Sigmoid colon (tissue), 7 donors: Measurements from ENCODE around the gene PCNX3. TPM values are rescaled to one million over a fixed set of nuclear protein-coding genes. Genes with fewer than 3 reads are reported as not detected.

Experiments
- DNase-seq: peaks from one replicate; pipeline ENCODE4 v3.0.0-alpha.2; 2019
- H3K27ac ChIP-seq, 4 donors: fragments of 200-600 bp; sonication (generic); one replicate each; pipeline ENCODE4 v1.5.1; 2016 to 2019; ENCODE audit warnings: mild to moderate bottlenecking in 1 of 4
- H3K27me3 ChIP-seq, 3 donors: fragments of 200-600 bp; sonication (generic); one replicate each; pipeline ENCODE4 v1.5.1; 2019; ENCODE audit warnings: mild to moderate bottlenecking in 1 of 3
- H3K36me3 ChIP-seq, 4 donors: fragments of 200-600 bp; sonication (generic); one replicate each; pipeline ENCODE4 v1.5.1; 2016 to 2019
- H3K4me1 ChIP-seq, 4 donors: fragments of 200-600 bp; sonication (generic); one replicate each; pipeline ENCODE4 v1.5.1; 2017 to 2019
- H3K4me3 ChIP-seq, 4 donors: fragments of 200-600 bp; sonication (generic); one replicate each; pipeline ENCODE4 v1.5.1; 2017 to 2019; ENCODE audit warnings: mild to moderate bottlenecking in 2 of 4, moderate library complexity in 1 of 4
- H3K9me3 ChIP-seq, 4 donors: fragments of 200-600 bp in 3 of 4; sonication (generic) in 3 of 4; one replicate each; pipeline versions ENCODE4 v1.5.1 to v1.6.1; 2013 to 2019
- EP300 ChIP-seq, 4 donors: sonication (generic); formaldehyde crosslinking; IDR thresholded peaks; one replicate each; pipeline ENCODE4 v1.6.1; 2017; ENCODE audit warnings: antibody characterized with exemption in 4 of 4
- POLR2A ChIP-seq, 2 donors: fragments of 450-650 bp; IDR thresholded peaks; one replicate each; pipeline ENCODE4 v1.6.1; 2016; ENCODE audit warnings: antibody characterized with exemption in 2 of 2, mild to moderate bottlenecking in 2 of 2, moderate library complexity in 2 of 2
- POLR2AphosphoS5 ChIP-seq, 4 donors: sonication (generic); formaldehyde crosslinking; IDR thresholded peaks; one replicate each; pipeline ENCODE4 v1.6.1; 2017; ENCODE audit warnings: antibody characterized with exemption in 4 of 4
- WGBS, 2 donors: extraction: QIAGEN DNeasy Blood & Tissue Kit; methylation state at CpG; one replicate each; pipeline ENCODE4 v1.1.7; 2013; 5-methylcytosine and 5-hydroxymethylcytosine counted together
- intact Hi-C: fragments of 100-400 bp; cut with DNase I; formaldehyde crosslinking; loops from one replicate; pipeline ENCODE4 v1.15.1; 2023
- polyA plus RNA-seq, 3 donors: library from polyadenylated mRNA; stranded (reverse); fragments of 200-250 nt; gene quantifications; one replicate each; pipeline ENCODE4 v1.2.3, GENCODE V29; 2013
- total RNA-seq, 4 donors: library from RNA; depleted of rRNA; stranded (reverse); fragments of >200 nt; gene quantifications; one replicate each; pipeline ENCODE4 v1.1.0, GENCODE V29; 2016
- TF ChIP-seq, protein P1 (sequence below), 4 experiments: fragments of 450-650 bp in 3 of 4; fragments of 200-600 bp in 1 of 4; IDR thresholded peaks; one replicate each; pipeline ENCODE4 v1.5.1; 2016 to 2019; ENCODE audit warnings: antibody characterized with exemption in 4 of 4, mild to moderate bottlenecking in 3 of 4, moderate library complexity in 2 of 4
- donor health status: healthy with polysubstance abuse.
- donor health status: Bipolar disorder and iron deficiency.
- donor health status: healthy.

PCNX3 gene
- total and polyA plus RNA-seq, 7 donors, result 6.0 to 35.0 (median 11.0) TPM

GRCh38 chr11:65609665-65610064 lies 5.9 kb upstream of the PCNX3 start:
- Histone ChIP-seq H3K4me3 (no peak overlapping the region), H3K27ac (peak overlapping the region in 3 of 4 donors; percentile 39 to 92 (median 91)), H3K4me1 (peaks cover 0 to 65% (median 60%) of the 10 kb centered on the region in 4 donors), H3K9me3 (no peaks in the 10 kb centered on the region), H3K36me3 (peaks cover 12 to 30% (median 22%) of the 10 kb centered on the region in 4 donors), H3K27me3 (no peaks in the 10 kb centered on the region)
- DNase-seq, result no peak
- intact Hi-C loops, result loop anchor here (5.0 to 10.0 kb wide), 3 partner anchors 67 to 495 kb away; partner anchors contain the start of genes TM7SF2 and ZNHIT2
- 79 to 82% methylated on average over 5 of the region's 5 CpGs for WGBS, 2 donors
- TF ChIP-seq POLR2A (IDR thresholded peaks at IDR 0.05), result no peak
- TF ChIP-seq, protein P1, sequence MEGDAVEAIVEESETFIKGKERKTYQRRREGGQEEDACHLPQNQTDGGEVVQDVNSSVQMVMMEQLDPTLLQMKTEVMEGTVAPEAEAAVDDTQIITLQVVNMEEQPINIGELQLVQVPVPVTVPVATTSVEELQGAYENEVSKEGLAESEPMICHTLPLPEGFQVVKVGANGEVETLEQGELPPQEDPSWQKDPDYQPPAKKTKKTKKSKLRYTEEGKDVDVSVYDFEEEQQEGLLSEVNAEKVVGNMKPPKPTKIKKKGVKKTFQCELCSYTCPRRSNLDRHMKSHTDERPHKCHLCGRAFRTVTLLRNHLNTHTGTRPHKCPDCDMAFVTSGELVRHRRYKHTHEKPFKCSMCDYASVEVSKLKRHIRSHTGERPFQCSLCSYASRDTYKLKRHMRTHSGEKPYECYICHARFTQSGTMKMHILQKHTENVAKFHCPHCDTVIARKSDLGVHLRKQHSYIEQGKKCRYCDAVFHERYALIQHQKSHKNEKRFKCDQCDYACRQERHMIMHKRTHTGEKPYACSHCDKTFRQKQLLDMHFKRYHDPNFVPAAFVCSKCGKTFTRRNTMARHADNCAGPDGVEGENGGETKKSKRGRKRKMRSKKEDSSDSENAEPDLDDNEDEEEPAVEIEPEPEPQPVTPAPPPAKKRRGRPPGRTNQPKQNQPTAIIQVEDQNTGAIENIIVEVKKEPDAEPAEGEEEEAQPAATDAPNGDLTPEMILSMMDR (IDR thresholded peaks at IDR 0.05), result no peak
- no peak for TF ChIP-seq POLR2AphosphoS5 (IDR thresholded peaks at IDR 0.05)
- no peak for TF ChIP-seq EP300 (IDR thresholded peaks at IDR 0.05)

GRCh38 chr11:65610404-65610803 lies 5.2 kb upstream of the PCNX3 start:
- no peaks in the 10 kb centered on the region for H3K27me3 ChIP-seq
- H3K36me3 ChIP-seq, result peaks cover 4 to 23% (median 15%) of the 10 kb centered on the region in 4 donors
- intact Hi-C loops, result loop anchor here (10.0 kb wide), 1 partner anchor 496 kb away; the partner anchor contains the start of genes TM7SF2 and ZNHIT2
- DNase-seq, result no peak
- TF ChIP-seq, protein P1 (IDR thresholded peaks at IDR 0.05), result no peak
- TF ChIP-seq POLR2AphosphoS5 (IDR thresholded peaks at IDR 0.05) (no peak), EP300 (IDR thresholded peaks at IDR 0.05) (no peak), POLR2A (IDR thresholded peaks at IDR 0.05) (no peak)
- peak overlapping the region in 3 of 4 donors; percentile 59 to 88 (median 88) for H3K4me3 ChIP-seq
- 68 to 74% methylated on average over 6 of the region's 6 CpGs for WGBS, 2 donors
- peak overlapping the region; percentile 89 to 95 (median 92) for H3K27ac ChIP-seq
- H3K9me3 ChIP-seq, result no peaks in the 10 kb centered on the region
- H3K4me1 ChIP-seq, result peaks cover 0 to 66% (median 61%) of the 10 kb centered on the region in 4 donors

- Histone ChIP-seq H3K9me3 (no peaks in the 10 kb centered on the region), H3K36me3 (peaks cover 0 to 17% (median 8%) of the 10 kb centered on the region in 4 donors), H3K27ac (peak overlapping the region; percentile 89 to 95 (median 92)), H3K27me3 (no peaks in the 10 kb centered on the region), H3K4me3 (peak overlapping the region in 3 of 4 donors; percentile 59 to 88 (median 88)), H3K4me1 (peaks cover 0 to 69% (median 62%) of the 10 kb centered on the region in 4 donors)
- DNase-seq, result no peak
- intact Hi-C loops, result loop anchor here (10.0 kb wide), 1 partner anchor 496 kb away; the partner anchor contains the start of genes TM7SF2 and ZNHIT2
- no peak for TF ChIP-seq EP300 (IDR thresholded peaks at IDR 0.05)
- TF ChIP-seq POLR2AphosphoS5 (IDR thresholded peaks at IDR 0.05), result peak in 1 of 4 donors; percentile 5
- WGBS, 2 donors, result 42 to 62% methylated on average over 10 of the region's 10 CpGs
Observed at GRCh38 chr11:65611028-65611757, 4.4 kb upstream of the PCNX3 start.

DNA sequence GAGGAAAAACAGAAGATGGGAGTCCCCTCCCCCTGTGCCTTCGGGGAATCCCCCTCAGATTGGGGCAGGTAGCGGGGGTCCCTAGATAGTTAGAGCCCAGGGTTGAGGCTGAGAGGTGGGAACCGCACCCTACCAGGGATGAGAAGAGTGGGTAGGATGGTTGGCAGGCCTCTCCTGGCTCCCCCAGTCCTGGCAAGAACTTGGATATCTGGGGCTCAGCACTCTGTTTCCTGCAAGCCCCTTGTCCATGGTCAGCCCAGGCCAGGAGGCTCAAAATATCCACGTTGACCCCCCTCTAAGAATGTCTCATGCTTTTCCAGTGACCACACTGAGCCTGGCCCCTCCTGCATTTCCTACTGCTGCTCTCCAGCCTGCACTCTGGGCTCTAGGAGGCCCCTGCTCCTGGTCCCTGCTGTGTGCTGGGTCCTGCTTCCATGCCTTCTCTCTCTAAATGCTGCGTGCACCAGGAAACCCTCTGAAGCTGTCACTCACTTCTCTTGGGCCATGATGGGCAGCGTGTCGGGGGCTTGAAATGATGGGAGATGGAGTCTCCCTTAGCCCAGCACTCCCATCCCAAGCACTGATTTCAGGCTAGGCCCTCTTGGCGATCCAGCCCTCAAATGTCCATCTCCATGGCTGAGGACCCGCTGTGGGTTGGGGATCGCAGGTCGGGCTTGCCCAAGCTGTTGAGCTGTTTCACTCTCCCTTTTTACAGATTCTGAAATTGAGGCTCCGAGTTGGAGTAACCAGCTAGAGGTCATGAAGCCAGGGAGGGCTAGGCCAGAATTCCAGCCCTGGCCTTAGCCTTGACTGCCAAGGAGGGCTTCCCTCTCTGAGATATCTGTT lies 3.6 kb upstream of the PCNX3 start:
- WGBS, 2 donors, result 68 to 80% methylated on average over 12 of the region's 12 CpGs
- peak overlapping the region; percentile 89 to 95 (median 92) for H3K27ac ChIP-seq
- peak overlapping the region in 3 of 4 donors; percentile 59 to 88 (median 88) for H3K4me3 ChIP-seq
- intact Hi-C loops, result loop anchor here (10.0 kb wide), 1 partner anchor 497 kb away; the partner anchor contains the start of genes TM7SF2 and ZNHIT2
- peaks cover 0 to 72% (median 63%) of the 10 kb centered on the region in 4 donors for H3K4me1 ChIP-seq
- DNase-seq, result no peak
- no peaks in the 10 kb centered on the region for H3K9me3 ChIP-seq
- peaks cover 0 to 17% (median 8%) of the 10 kb centered on the region in 4 donors for H3K36me3 ChIP-seq
- TF ChIP-seq POLR2AphosphoS5 (IDR thresholded peaks at IDR 0.05) (no peak), EP300 (IDR thresholded peaks at IDR 0.05) (no peak), POLR2A (IDR thresholded peaks at IDR 0.05) (no peak)
- TF ChIP-seq, protein P1 (IDR thresholded peaks at IDR 0.05), result no peak
- H3K27me3 ChIP-seq, result no peaks in the 10 kb centered on the region
